Measurements from ENCODE around the gene UTS2B. TPM values are rescaled to one million over a fixed set of nuclear protein-coding genes. Genes with fewer than 3 reads are reported as not detected.

Gene UTS2B
- total and polyA plus RNA-seq, 2 of the 4 experiments (the other 2 are of a cell fraction) = 0.72 to 0.79 TPM

- no peak overlapping the region for H2BK20ac ChIP-seq (ENCODE audit: low read depth, low read length)
- H3K9me3 ChIP-seq (ENCODE audit: control insufficient read depth, insufficient read depth, low read length) = no peaks in the 10 kb centered on the region
- no peak overlapping the region for H2AK5ac ChIP-seq (ENCODE audit: low read depth, low read length)
- WGBS, 2 experiments (ENCODE audit: extremely low coverage in 2 of 2, insufficient read length in 1 of 2) = no CpG with 5 or more reads among the region's 5 CpGs
- H3K14ac ChIP-seq (replicated peaks; ENCODE audit: low read depth, low read length) = no peak overlapping the region
- ChIA-PET POLR2A (ENCODE audit: unreplicated experiment) (no interaction called here), CTCF (no interaction called here)
- no peak overlapping the region for H3K18ac ChIP-seq (ENCODE audit: low read depth, low read length)
- intact Hi-C loops (cut with micrococcal nuclease) (no loop called here), dilution Hi-C loops (cut with HindIII; ENCODE audit: low sequenced_read_pairs, unreplicated experiment) (no loop called here), in situ Hi-C loops (cut with MboI; ENCODE audit: low sequenced_read_pairs) (no loop called here)
- H2BK5ac ChIP-seq (ENCODE audit: low read depth, low read length, poor library complexity, severe bottlenecking) = no peak overlapping the region
- no peak overlapping the region for H2AK9ac ChIP-seq (replicated peaks; ENCODE audit: low read depth, low read length, poor library complexity)
- H3K9me1 ChIP-seq (ENCODE audit: insufficient read depth, low read length) = no peaks in the 10 kb centered on the region
- BruUV-seq (replicated peaks) = no TSS peak
- H3K4me3 ChIP-seq (ENCODE audit: insufficient read depth, low read depth, low read length) = no peak overlapping the region
- no peak overlapping the region for H3K4ac ChIP-seq (ENCODE audit: low read depth, low read length)
- no peak overlapping the region for H4K91ac ChIP-seq (ENCODE audit: insufficient read depth, low read depth, low read length)
- H4K8ac ChIP-seq (ENCODE audit: low read depth in 2 of 2, low read length in 2 of 2) = no peak overlapping the region
- no peaks in the 10 kb centered on the region for H3K36me3 ChIP-seq (ENCODE audit: control insufficient read depth, insufficient read depth, low read length)
- H3K4me1 ChIP-seq (ENCODE audit: control insufficient read depth, insufficient read depth, low read length) = peaks cover 2% of the 10 kb centered on the region; the same call in 1 of the 2 replicates
- no peak overlapping the region for H3K9ac ChIP-seq (ENCODE audit: low read depth, low read length)
- no peak overlapping the region for H4K5ac ChIP-seq (ENCODE audit: low read depth, low read length)
- no peaks in the 10 kb centered on the region for H3K27me3 ChIP-seq (ENCODE audit: control insufficient read depth, insufficient read depth, low read length)
- no peak overlapping the region for H3K27ac ChIP-seq (ENCODE audit: insufficient read depth, low read length)
- ATAC-seq (ENCODE audit: low read depth) = no peak
- no peak overlapping the region for H3K23ac ChIP-seq (ENCODE audit: low read depth, low read length)
- DNase-seq = no peak
- H2BK15ac ChIP-seq (ENCODE audit: low read depth, low read length) = no peak overlapping the region
- no peak overlapping the region for H3K56ac ChIP-seq (ENCODE audit: extremely low read depth, insufficient read depth, low read length)
- H2BK120ac ChIP-seq (ENCODE audit: low read depth, low read length) = no peak overlapping the region
- H2AFZ ChIP-seq (replicated peaks; ENCODE audit: low read length, poor library complexity) = no peak overlapping the region
- no peaks in the 10 kb centered on the region for H3K79me1 ChIP-seq (ENCODE audit: low read depth in 1 of 2, low read length in 2 of 2)
- no peak overlapping the region for H3K4me2 ChIP-seq (ENCODE audit: low read depth, low read length)
- TF ChIP-seq BHLHE40 (IDR thresholded peaks at IDR 0.05; ENCODE audit: low read depth, low read length) = no peak
- TF ChIP-seq RCOR1 (IDR thresholded peaks at IDR 0.05; ENCODE audit: insufficient replicate concordance, low read length) = no peak
- no peak for TF ChIP-seq MAFK (IDR thresholded peaks at IDR 0.05; ENCODE audit: low read depth, low read length)
- no peak for TF ChIP-seq CEBPB (IDR thresholded peaks at IDR 0.05; ENCODE audit: low read depth, low read length)
- no peak for TF ChIP-seq USF2 (IDR thresholded peaks at IDR 0.05; ENCODE audit: low read depth, low read length)
- no peak for TF ChIP-seq MAZ (IDR thresholded peaks at IDR 0.05; ENCODE audit: borderline replicate concordance, low read depth, low read length)
- H4K20me1 ChIP-seq (ENCODE audit: insufficient read depth, low read length) = no peaks in the 10 kb centered on the region
These were observed 28.4 kb downstream of the UTS2B start for GRCh38 chr3:191301782-191302411.

Data from IMR-90 (cell line).